ENCODE results near the gene AMER3. TPM values are rescaled to one million over a fixed set of nuclear protein-coding genes. Genes with fewer than 3 reads are reported as not detected.

The AMER3 gene
- total RNA-seq, 4 donors from 2014 or later: not detected

GRCh38 chr2:130726614-130727180 lies 28.6 kb upstream of the AMER3 start:
- no peaks in the 10 kb centered on the region for H3K36me3 ChIP-seq
- H3K27me3 ChIP-seq: no peaks in the 10 kb centered on the region
- peaks cover 3 to 21% (median 11%) of the 10 kb centered on the region in 4 donors for H3K4me1 ChIP-seq
- H3K4me3 ChIP-seq: peak overlapping the region; percentile 40 to 59 (median 48)
- peaks cover 0 to 7% (median 0%) of the 10 kb centered on the region in 4 donors for H3K9me3 ChIP-seq
- DNase-seq (ENCODE audit: low spot score in 2 of 2): no peak
- peak overlapping the region in 2 of 4 donors; percentile 57 to 75 for H3K27ac ChIP-seq
- TF ChIP-seq EP300 (IDR thresholded peaks at IDR 0.05) (no peak), CTCF (IDR thresholded peaks at IDR 0.05) (no peak), POLR2A (IDR thresholded peaks at IDR 0.05) (no peak)
- WGBS, 2 donors: 10 to 13% methylated on average over 19 to 20 of the region's 20 CpGs

- H3K4me3 ChIP-seq: peak overlapping the region; percentile 40 to 59 (median 48)
- peaks cover 0 to 3% (median 0%) of the 10 kb centered on the region in 4 donors for H3K9me3 ChIP-seq
- H3K4me1 ChIP-seq: peaks cover 3 to 21% (median 11%) of the 10 kb centered on the region in 4 donors
- 1 to 2% methylated on average over 32 to 35 of the region's 48 CpGs for WGBS, 2 donors
- peak overlapping the region in 3 of 4 donors; percentile 53 to 75 (median 57) for H3K27ac ChIP-seq
- no peak for TF ChIP-seq CTCF (IDR thresholded peaks at IDR 0.05)
- TF ChIP-seq POLR2A (IDR thresholded peaks at IDR 0.05): peak; percentile 15 to 17
- TF ChIP-seq EP300 (IDR thresholded peaks at IDR 0.05): peak in 1 of 2 donors; percentile 37
- no peaks in the 10 kb centered on the region for H3K27me3 ChIP-seq
- peak; percentile 50 to 69 for DNase-seq (ENCODE audit: low spot score in 2 of 2)
- no peaks in the 10 kb centered on the region for H3K36me3 ChIP-seq
Measured at GRCh38 chr2:130727286-130727924, 27.9 kb upstream of the AMER3 start.

GRCh38 chr2:130728007-130728454 lies 27.3 kb upstream of the AMER3 start:
- no peaks in the 10 kb centered on the region for H3K27me3 ChIP-seq
- 23% methylated on average over 12 of the region's 12 CpGs for WGBS, 2 donors
- no peaks in the 10 kb centered on the region for H3K9me3 ChIP-seq
- peak overlapping the region in 2 of 4 donors; percentile 53 to 75 for H3K27ac ChIP-seq
- DNase-seq (ENCODE audit: low spot score in 2 of 2): no peak
- peaks cover 3 to 21% (median 11%) of the 10 kb centered on the region in 4 donors for H3K4me1 ChIP-seq
- peak overlapping the region; percentile 40 to 59 (median 48) for H3K4me3 ChIP-seq
- TF ChIP-seq EP300 (IDR thresholded peaks at IDR 0.05) (no peak), CTCF (IDR thresholded peaks at IDR 0.05) (no peak), POLR2A (IDR thresholded peaks at IDR 0.05) (no peak)
- no peaks in the 10 kb centered on the region for H3K36me3 ChIP-seq

GRCh38 chr2:130728549-130729316 lies 26.6 kb upstream of the AMER3 start, which contains the start of gene GPR148:
TSS of gene GPR148 (plus strand) at chr2:130729070. CDS start at chr2:130729152, 82 bp downstream.
- 60 to 74% methylated on average over 7 to 8 of the region's 8 CpGs for WGBS, 2 donors
- H3K9me3 ChIP-seq: no peaks in the 10 kb centered on the region
- peaks cover 3 to 21% (median 11%) of the 10 kb centered on the region in 4 donors for H3K4me1 ChIP-seq
- peak within 1 kb of the TSS; percentile 40 to 59 (median 48) for H3K4me3 ChIP-seq
- TF ChIP-seq EP300 (IDR thresholded peaks at IDR 0.05) (no peak), POLR2A (IDR thresholded peaks at IDR 0.05) (no peak), CTCF (IDR thresholded peaks at IDR 0.05) (no peak)
- peak within 1 kb of the TSS in 2 of 4 donors; percentile 53 to 75 for H3K27ac ChIP-seq
- H3K27me3 ChIP-seq: no peaks in the 10 kb centered on the region
- no peaks in the 10 kb centered on the region for H3K36me3 ChIP-seq
- DNase-seq (ENCODE audit: low spot score in 2 of 2): no peak
